GM18951 (cell line): ENCODE data around the gene RPTOR.

Experiments used
- POLR2A ChIP-seq: IDR thresholded peaks from 4 replicates; pipeline ENCODE4 v1.6.1; 2011; ENCODE audit warnings: mild to moderate bottlenecking; ENCODE audit not compliant: insufficient read length, insufficient read depth; ENCODE audit errors: extremely low read depth
- in situ Hi-C: fragments of 300-500 bp; cut with MboI; formaldehyde crosslinking; loops from one replicate; pipeline ENCODE4 v1.12.0; 2022; ENCODE audit warnings: low sequenced_read_pairs, mixed read lengths, inconsistent platforms; ENCODE audit not compliant: unreplicated experiment

RPTOR gene

GRCh38 chr17:80769516-80769915 lies 224.9 kb downstream of the RPTOR start:
- TF ChIP-seq POLR2A: no peak
- in situ Hi-C loops: no loop called here

- in situ Hi-C loops: no loop called here
- no peak for TF ChIP-seq POLR2A
Measured at GRCh38 chr17:80769936-80770625, 225.4 kb downstream of the RPTOR start.

GRCh38 chr17:80770881-80771611 lies 226.4 kb downstream of the RPTOR start:
- no peak for TF ChIP-seq POLR2A
- in situ Hi-C loops: no loop called here

- TF ChIP-seq POLR2A: no peak
- in situ Hi-C loops: no loop called here
Measured at GRCh38 chr17:80771612-80772005, 227.0 kb downstream of the RPTOR start.

GRCh38 chr17:80772906-80773242 lies 228.2 kb downstream of the RPTOR start:
- TF ChIP-seq POLR2A: no peak
- in situ Hi-C loops: no loop called here

GRCh38 chr17:80773243-80773991 lies 228.8 kb downstream of the RPTOR start:
- in situ Hi-C loops: no loop called here

GRCh38 chr17:80774146-80774545 lies 229.5 kb downstream of the RPTOR start:
- in situ Hi-C loops: no loop called here
- no peak for TF ChIP-seq POLR2A

More at GRCh38 chr17:80773243-80773991, 228.8 kb downstream of the RPTOR start:
- no peak for TF ChIP-seq POLR2A

GRCh38 chr17:80774643-80775281 lies 230.1 kb downstream of the RPTOR start:
- TF ChIP-seq POLR2A: no peak
- in situ Hi-C loops: no loop called here

- in situ Hi-C loops: no loop called here
- TF ChIP-seq POLR2A: no peak
Measured at GRCh38 chr17:80775863-80776262, 231.2 kb downstream of the RPTOR start.

- no peak for TF ChIP-seq POLR2A
- in situ Hi-C loops: no loop called here
Measured at GRCh38 chr17:80777274-80777673, 232.6 kb downstream of the RPTOR start.

GRCh38 chr17:80778716-80779115 lies 234.1 kb downstream of the RPTOR start:
- no peak for TF ChIP-seq POLR2A
- in situ Hi-C loops: no loop called here

GRCh38 chr17:80779336-80779735 lies 234.7 kb downstream of the RPTOR start:
- in situ Hi-C loops: no loop called here
- no peak for TF ChIP-seq POLR2A

- no peak for TF ChIP-seq POLR2A
- in situ Hi-C loops: no loop called here
Measured at GRCh38 chr17:80779961-80780380, 235.3 kb downstream of the RPTOR start.
